GM15510 (cell line): ENCODE data around the gene CNNM1.

Experiments
- POLR2A ChIP-seq: IDR thresholded peaks from 3 replicates; pipeline ENCODE4 v1.6.1; 2011; ENCODE audit warnings: borderline replicate concordance; ENCODE audit not compliant: insufficient read length; ENCODE audit errors: extremely low read depth

The CNNM1 gene

DNA sequence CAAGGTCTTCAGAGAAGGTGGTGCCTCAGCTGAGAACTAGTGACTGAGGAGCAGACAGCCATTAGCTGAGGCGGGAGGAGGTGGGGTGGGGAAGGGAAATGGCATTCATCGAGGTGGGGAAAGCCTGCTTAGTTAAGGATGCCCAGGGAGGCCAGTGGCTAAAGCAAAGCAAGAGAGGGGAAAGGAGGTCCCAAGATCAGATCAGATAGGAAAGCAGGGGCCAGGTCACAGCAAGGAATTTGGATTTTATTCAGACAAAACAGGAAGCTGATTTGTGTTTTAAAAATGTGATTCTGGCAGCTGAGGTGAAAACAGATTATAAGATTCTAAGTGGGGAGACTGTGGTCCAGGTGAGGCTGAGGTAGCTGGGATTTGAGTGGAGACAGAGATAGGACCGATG lies 45.8 kb downstream of the CNNM1 start:
- TF ChIP-seq POLR2A: no peak

- TF ChIP-seq POLR2A: no peak
Measured at GRCh38 chr10:99375426-99375825, 46.3 kb downstream of the CNNM1 start.

- no peak for TF ChIP-seq POLR2A
Measured at GRCh38 chr10:99382176-99382575, 53.0 kb downstream of the CNNM1 start.

GRCh38 chr10:99387071-99387470 lies 57.9 kb downstream of the CNNM1 start:
- no peak for TF ChIP-seq POLR2A

DNA sequence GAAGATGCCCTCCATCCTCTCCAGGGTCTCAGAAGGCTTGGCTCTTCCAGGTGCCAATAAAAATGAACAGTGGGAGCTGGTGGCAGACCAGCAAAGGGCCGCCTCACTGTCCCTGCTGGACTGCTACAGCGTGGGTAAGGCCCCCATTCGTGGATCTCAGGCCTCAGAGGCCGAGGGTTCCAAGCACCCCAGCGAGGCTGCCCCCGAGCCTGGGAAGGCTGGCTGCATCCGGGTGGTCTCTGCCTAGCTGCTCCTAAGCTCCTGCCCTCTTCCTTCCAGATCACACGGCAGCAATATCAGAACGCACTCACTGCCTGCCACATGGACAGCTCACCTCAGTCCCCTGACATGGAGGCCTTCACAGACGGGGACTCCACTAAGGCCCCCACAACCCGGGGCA lies 58.4 kb downstream of the CNNM1 start:
- TF ChIP-seq POLR2A: no peak

- TF ChIP-seq POLR2A: no peak
Measured at GRCh38 chr10:99389729-99390480, 60.7 kb downstream of the CNNM1 start.

DNA sequence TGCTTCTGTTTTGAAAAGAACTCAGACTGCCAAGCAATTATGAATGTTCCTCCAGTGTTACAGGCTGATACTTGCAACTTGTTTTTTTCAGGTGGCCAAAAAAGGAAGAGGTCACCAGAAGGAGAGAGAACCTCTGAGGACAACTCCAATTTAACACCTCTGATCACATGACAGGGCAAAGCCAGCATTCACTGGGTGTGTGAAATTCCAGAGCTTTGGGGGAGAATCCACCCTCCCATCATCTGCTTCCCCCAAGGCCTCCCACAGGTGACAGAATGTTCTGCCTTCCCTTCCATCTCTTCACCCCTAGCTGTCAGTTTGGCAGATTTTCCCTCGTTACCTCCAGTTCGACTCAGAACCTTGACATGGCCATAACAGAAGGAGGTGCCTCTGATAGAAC lies 62.2 kb downstream of the CNNM1 start:
- no peak for TF ChIP-seq POLR2A

DNA sequence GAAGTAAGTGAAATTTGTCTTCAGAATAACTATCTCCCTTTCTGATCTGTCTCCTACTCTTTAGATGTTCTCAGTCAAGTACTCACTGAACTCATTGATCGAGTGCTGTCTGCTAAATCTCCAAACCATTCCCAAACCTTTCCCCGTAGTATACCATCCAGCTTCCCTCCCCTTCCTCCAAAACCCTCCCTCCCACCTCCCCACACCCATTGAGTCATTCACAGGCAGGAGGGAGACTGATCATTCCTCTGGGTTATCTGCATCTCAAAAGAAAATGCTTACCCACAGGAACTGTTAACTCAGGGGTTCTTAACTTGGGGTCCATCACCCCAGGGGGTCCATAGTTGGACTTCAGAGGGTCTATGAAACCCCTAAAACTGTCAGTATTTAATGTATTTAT lies 63.9 kb downstream of the CNNM1 start:
- TF ChIP-seq POLR2A: no peak

DNA sequence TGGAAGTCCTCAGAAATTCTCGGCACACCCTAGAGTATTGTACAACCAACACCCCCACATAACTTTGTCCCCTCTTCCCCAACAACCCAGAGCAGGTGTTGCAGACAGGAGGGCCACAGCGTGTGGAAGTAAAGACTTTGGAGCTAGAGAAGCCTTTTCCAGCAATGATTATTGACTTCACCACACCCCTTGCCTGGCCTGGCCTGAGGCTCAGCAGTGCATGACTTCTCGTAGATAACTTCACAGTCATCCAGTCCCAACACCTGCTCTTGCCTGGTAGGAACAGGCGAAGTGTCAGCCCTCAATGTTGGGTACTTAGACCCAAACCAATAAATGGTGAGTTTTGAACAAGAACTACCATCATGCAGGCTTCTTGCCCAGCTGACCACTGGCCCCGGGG lies 64.5 kb downstream of the CNNM1 start:
- no peak for TF ChIP-seq POLR2A

DNA sequence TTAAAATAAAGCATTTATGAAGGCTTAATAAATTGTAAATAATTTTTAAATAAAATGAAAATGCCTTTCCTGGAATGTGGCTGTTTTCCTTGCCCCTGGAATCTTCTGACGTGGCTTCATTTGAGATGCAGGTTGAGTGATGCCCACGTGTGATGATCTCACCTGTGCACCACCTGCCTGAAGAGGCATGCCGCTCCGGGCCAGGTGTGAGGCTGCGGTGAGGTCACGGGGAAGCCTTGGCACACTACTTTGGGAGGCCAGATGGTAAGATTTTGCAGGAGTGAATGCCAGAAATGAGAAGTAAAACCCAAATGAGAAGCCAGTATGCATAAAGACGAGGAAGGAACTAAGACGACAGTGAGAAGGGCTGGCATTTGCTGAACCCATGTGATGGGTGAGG lies 65.1 kb downstream of the CNNM1 start:
- TF ChIP-seq POLR2A: no peak

DNA sequence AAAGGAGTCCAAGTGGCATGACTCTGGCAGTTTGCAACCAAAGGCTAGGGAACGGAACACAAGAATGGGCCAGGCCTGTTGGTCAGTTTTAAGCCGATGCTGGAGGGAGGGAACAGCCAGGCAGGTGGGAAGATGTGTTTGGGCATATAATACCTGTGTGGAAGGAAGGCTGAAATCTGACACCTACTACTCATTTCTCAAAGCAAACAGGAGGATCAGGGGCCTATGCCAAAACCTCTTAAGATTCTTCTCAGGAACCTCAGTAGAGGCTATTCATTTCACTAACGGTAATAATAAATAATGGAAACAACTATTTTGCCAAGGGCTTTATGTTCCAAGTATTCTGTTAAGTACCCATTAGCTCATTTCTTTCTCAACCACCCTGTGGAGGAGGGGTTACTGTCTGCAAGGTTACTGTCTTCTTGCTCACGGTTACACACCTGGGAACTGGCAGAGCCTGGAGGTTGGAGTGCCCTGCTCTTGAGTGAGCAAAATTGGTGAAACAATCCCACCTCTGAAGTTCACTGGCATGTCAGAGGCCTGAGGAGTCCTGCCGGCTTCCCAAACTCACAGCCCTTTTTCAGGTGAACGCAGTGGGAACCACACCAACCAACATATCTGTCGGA lies 65.7 kb downstream of the CNNM1 start:
- TF ChIP-seq POLR2A: no peak

GRCh38 chr10:99395750-99396445 lies 66.7 kb downstream of the CNNM1 start:
- TF ChIP-seq POLR2A: no peak

DNA sequence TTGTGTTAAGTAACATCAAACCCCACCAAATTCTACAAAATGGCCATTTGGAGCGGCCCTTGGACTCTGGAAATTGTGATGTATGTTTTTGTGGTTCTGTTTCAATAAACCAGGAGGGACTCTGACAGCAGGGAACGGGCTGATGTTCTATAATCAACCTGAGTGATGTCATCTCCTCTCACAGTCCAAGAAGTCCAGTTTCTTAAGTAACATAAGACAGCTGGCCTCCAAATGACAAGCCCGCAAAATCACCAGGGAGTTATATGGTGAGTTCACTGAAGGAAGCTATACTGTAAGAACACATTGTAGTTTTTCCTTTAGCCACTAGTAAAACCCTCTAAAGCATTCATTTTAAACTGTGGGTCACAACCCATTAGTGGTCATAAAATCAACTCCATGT lies 67.3 kb downstream of the CNNM1 start:
- no peak for TF ChIP-seq POLR2A

DNA sequence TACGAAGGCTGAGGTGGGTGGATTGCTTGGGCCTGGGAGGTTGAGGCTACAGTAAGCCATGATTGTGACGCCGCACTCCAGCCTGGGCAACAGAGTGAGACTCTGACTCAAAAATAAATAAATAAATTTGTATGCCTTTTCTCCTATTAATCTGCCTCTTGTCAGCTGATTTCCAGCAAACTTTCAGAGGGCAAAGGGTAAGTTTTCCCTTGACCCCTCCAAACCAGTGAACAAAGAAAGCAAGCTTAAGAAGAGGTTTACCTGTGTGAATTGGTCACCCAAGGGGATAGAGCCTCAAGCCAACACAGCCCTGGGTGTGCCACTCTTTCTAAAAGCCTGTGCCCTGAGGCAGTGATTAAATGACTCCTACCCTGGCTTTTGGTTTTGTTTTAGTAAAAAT lies 70.5 kb downstream of the CNNM1 start:
- TF ChIP-seq POLR2A: no peak

DNA sequence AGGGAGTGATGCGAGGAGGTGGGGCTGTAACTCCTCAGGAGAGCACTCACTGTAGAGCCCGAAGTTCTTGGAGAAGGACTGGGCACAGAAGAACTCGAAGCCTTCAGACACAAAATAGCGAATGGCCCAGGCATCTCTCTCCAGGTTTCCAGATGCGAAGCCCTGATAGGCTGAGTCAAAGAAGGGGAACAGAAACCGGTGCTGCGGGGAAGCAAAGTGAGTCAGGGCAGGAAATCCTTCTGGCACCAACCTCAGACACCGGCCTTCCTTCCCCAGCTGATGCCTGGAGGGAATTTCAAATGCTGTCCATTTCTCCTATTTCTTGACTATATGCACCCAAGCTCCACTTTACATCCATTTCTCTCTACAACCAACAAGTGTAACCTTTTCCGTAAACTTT lies 74.5 kb downstream of the CNNM1 start:
- no peak for TF ChIP-seq POLR2A

DNA sequence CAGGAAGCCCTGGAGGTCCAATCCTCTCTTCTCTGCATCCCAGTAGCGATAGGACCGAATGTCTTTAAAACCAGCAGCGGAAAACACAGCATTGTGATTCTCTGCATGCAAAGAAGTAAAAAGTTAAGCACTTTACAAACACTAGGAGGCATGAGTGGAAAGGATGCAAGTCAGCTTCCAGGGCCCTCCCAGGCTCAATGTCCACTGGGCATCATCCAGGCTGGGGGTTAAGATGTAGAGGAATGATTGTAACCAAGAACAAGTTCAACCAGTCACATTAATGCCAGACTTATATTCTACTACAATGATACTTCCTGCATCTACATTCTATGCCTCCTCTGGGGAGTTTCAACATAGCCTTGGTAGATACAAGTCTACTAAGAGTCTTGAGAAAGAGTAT lies 77.0 kb downstream of the CNNM1 start:
- no peak for TF ChIP-seq POLR2A
